ENCODE measurements around the gene CCDC188. TPM values are rescaled to one million over a fixed set of nuclear protein-coding genes. Genes with fewer than 3 reads are reported as not detected.

The CCDC188 gene
- total and polyA plus RNA-seq, 9 of the 15 experiments (the other 6 are each of a cell fraction or from before 2014, with no cell fraction given), result not detected

GRCh38 chr22:20138417-20138738 lies 12.5 kb downstream of the CCDC188 start (continued):
- TF ChIP-seq RREB1 (CRISPR knock-in tag; IDR thresholded peaks at IDR 0.05) (no peak), ZNF12 (CRISPR knock-in tag; IDR thresholded peaks at IDR 0.05) (no peak), ZNF778 (CRISPR knock-in tag; IDR thresholded peaks at IDR 0.05) (no peak), ZNF511 (CRISPR knock-in tag; IDR thresholded peaks at IDR 0.05) (no peak)
